ENCODE measurements around the gene AMOTL1. TPM values are rescaled to one million over a fixed set of nuclear protein-coding genes. Genes with fewer than 3 reads are reported as not detected.
"Not testable (repeated sequence)": the region's sequence is repeated elsewhere in the genome, so short reads cannot be mapped to it uniquely, and the experiment has no call there.

Gene AMOTL1
- total and polyA plus RNA-seq, 2 donors: 48.2 to 79.3 TPM

DNA sequence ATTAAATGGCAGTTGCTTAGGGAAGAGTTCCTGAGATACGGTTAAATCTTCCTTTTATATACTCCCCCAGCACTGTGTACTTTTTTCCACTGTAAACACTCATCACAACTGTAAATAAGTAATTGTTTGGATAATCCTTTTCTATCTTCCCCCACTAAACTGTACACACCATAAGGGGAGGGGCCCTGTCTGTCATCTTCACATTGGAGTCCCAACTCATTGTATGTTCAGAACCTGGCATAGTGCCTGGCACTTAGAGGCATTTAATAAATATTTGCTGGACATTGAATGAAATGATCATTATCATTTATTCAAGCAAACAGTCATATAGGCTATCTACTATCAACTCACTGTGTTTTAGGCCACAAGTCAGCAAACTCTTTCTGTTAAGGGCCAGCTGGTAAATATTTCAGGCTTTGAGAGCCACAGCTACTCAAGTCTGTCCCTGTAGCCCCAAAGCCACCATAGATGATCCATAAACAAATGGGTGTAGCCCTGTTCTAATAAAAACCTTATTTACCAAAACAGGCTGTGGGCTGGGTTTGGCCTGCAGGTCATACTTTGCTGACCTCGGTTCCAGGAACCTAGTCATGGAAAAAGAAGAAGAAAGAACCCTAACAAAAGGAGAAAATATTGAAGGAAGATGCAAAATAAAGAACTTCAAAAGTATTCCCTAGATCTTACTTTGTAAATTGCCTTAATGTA is 70.0 kb downstream of the AMOTL1 start:
- WGBS: 70% methylated on average over 2 of the region's 2 CpGs
- Histone ChIP-seq H3K36me3 (ENCODE audit: insufficient read depth) (peaks cover 3% of the 10 kb centered on the region), H3K4me1 (ENCODE audit: insufficient read depth) (no peaks in the 10 kb centered on the region), H3K27ac (ENCODE audit: low read depth) (no peak overlapping the region), H3K4me3 (ENCODE audit: low read depth, low read length) (no peak overlapping the region)
- no peak for DNase-seq (ENCODE audit: extremely low spot score)

DNA sequence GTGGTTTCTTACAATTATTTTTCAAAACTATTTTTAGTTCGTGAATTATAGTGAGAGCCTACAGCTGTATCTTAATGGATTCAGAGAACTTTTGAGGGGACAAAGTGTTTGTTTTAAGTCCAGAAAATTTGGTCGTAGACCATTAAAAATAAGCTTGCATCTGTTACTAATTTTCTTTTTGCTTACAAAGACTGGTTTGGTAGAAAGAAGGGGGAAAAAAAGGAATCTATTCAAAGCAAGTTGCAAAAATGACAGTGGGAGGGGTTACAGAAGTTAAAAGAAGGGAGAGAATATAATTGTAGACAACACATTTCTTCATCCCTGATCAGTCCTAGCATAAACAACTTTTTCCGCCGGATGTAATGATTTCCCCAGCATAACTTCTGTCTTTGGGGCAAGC is 72.1 kb downstream of the AMOTL1 start:
- 47% methylated on average over 4 of the region's 4 CpGs for WGBS
- Histone ChIP-seq H3K27ac (ENCODE audit: low read depth) (no peak overlapping the region), H3K4me1 (ENCODE audit: insufficient read depth) (no peaks in the 10 kb centered on the region), H3K36me3 (ENCODE audit: insufficient read depth) (peaks cover 3% of the 10 kb centered on the region), H3K4me3 (ENCODE audit: low read depth, low read length) (no peak overlapping the region)
- no peak for DNase-seq (ENCODE audit: extremely low spot score)

DNA sequence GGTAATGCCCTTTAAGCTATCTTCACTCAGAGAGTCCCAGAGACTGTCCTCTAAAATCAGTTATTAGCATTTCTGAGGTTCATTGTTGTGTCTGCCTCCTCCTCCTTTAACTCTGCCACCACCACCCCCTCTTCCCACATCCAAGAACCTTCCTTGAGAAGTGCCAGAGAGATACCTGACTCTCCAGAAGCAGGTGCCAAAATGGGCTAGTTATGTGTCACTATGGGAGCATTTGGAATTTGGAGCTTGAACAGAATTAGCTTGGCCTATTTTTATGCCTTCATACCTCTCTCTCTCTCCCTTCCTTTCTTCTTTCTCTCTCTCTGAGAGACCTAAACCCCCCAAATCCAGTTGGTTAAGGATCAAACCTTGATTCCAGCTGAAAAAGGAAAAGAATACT is 75.9 kb downstream of the AMOTL1 start:
- H3K27ac ChIP-seq (ENCODE audit: low read depth): no peak overlapping the region
- H3K4me1 ChIP-seq (ENCODE audit: insufficient read depth): no peaks in the 10 kb centered on the region

DNA sequence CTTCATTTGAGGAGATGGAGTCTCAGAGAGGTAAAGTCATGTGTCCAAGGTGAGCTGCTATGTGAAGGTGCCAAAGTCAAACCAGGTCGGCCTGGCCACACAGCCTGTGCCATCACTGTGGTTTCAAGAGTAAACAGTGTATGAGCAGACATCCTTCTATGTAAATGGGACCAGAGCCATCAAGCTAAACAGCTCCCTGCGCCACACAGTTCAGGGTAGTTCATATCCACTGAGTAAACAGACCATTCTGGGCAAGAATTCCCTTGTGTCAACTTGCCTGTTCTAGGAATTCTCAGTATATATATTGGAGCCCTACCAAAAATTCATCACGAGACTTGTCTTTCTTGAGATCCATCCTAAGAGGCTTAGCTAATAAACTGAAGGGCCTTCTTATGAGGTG is 77.5 kb downstream of the AMOTL1 start:
- DNase-seq (ENCODE audit: extremely low spot score): no peak
- 32% methylated on average over 3 of the region's 3 CpGs for WGBS
- no peak overlapping the region for H3K4me3 ChIP-seq (ENCODE audit: low read depth, low read length)
- H3K4me1 ChIP-seq (ENCODE audit: insufficient read depth): no peaks in the 10 kb centered on the region
- peaks cover 2% of the 10 kb centered on the region for H3K36me3 ChIP-seq (ENCODE audit: insufficient read depth)
- H3K27ac ChIP-seq (ENCODE audit: low read depth): no peak overlapping the region

More for the DNA sequence above, 75.9 kb downstream of the AMOTL1 start:
- H3K36me3 ChIP-seq (ENCODE audit: insufficient read depth): no peaks in the 10 kb centered on the region
- H3K4me3 ChIP-seq (ENCODE audit: low read depth, low read length): no peak overlapping the region
- no peak for DNase-seq (ENCODE audit: extremely low spot score)

DNA sequence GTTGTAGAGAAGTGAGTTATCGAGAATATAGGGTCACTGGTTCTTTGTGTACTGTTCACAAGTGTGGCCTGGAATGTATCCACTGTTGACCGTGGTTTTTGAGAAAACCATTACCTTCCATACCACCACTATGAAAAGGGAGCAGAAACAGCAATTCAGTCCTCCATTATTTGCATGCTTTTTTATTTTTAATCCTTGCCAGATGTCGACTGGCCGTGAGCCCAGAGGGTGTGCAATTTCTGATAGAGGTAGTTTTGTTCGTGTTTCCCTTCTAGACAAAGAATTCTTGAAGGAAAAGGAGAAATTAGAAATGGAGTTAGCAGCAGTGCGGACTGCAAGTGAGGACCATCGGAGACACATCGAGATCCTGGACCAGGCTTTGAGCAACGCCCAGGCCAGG is 81.7 kb downstream of the AMOTL1 start:
- Histone ChIP-seq H3K4me3 (ENCODE audit: low read depth, low read length) (no peak overlapping the region), H3K36me3 (ENCODE audit: insufficient read depth) (peaks cover 3% of the 10 kb centered on the region), H3K27ac (ENCODE audit: low read depth) (no peak overlapping the region), H3K4me1 (ENCODE audit: insufficient read depth) (no peaks in the 10 kb centered on the region)
- no peak for DNase-seq (ENCODE audit: extremely low spot score)
- WGBS: 64% methylated on average over 9 of the region's 9 CpGs

DNA sequence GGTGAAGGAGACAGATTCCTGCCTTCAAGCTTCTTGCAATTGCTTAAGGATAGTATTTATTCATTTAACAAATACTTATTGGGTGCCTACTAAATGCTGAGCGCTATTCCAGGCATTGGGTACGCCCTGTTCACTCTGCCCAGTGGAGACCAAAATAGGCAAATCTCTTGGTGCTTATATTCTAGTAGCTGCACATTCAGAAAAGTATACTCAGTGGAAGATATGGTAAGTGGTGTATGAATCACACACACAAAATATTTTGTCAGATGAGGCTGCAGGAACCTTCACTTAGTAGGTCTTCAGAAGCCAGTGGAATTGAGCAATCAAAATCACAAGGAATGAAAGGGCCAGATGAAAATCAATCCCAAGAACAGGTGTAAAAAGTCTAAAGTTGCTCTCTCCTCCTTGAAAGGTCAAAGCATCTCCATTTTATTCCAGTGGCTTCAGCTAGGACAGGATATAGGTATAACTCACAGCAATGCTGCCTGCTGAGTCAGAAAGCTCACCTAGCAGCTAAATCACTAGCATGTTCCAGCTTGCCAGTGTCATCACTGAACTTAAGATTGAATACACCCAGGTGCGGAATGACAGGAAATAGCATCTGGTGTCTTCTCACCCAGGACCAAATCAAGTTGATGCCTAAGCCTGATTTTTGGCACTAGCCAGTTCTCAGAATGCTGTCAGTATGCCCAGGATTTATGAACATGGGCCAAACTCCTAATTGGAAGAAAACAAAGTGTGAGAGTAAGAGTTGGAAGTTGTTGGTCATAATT is 83.9 kb downstream of the AMOTL1 start:
- 96% methylated on average over 3 of the region's 3 CpGs for WGBS
- Histone ChIP-seq H3K4me1 (ENCODE audit: insufficient read depth) (no peaks in the 10 kb centered on the region), H3K36me3 (ENCODE audit: insufficient read depth) (peaks cover 5% of the 10 kb centered on the region), H3K27ac (ENCODE audit: low read depth) (no peak overlapping the region), H3K4me3 (ENCODE audit: low read depth, low read length) (no peak overlapping the region)
- no peak for DNase-seq (ENCODE audit: extremely low spot score)

DNA sequence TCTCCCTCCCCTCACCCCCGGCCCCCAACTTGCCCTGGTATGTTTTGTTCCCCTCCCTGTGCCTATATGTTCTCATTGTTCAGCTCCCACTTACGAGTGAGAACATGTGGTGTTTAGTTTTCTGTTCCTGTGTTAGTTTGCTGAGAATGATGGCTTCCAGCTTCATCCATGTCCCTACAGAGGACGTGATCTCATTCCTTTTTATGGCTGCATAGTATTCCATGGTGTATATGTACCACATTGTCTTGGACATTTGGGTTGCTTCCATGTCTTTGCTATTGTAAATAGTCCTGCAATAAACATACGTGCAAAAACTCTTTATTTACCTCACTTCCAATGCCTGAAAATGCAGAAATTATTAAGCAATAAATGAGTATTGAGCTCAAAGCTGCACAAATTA is 85.1 kb downstream of the AMOTL1 start:
- WGBS: 97% methylated on average over 4 of the region's 4 CpGs
- not testable (repeated sequence) for H3K27ac ChIP-seq (ENCODE audit: low read depth); DNase-seq (ENCODE audit: extremely low spot score); H3K36me3 ChIP-seq (ENCODE audit: insufficient read depth); H3K4me1 ChIP-seq (ENCODE audit: insufficient read depth); H3K4me3 ChIP-seq (ENCODE audit: low read depth, low read length)

DNA sequence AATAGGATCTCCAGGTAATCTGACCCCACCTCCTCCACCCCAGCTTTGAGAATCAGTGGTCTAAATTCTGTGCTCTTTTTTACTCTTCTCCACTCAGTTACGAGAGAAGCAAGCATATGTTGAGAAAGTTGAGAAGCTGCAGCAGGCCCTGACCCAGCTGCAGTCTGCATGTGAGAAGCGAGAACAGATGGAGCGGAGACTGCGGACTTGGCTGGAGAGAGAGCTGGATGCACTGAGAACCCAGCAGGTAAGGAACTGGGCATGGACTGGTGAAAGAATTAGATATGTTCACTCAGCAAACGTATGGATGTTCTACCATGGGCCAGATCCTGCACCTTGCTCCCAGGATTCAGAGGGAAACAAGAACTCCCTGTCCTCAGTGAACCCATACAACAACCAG is 85.7 kb downstream of the AMOTL1 start:
- no peak for DNase-seq (ENCODE audit: extremely low spot score)
- 95% methylated on average over 5 of the region's 5 CpGs for WGBS
- Histone ChIP-seq H3K4me1 (ENCODE audit: insufficient read depth) (no peaks in the 10 kb centered on the region), H3K4me3 (ENCODE audit: low read depth, low read length) (no peak overlapping the region), H3K36me3 (ENCODE audit: insufficient read depth) (peaks cover 5% of the 10 kb centered on the region), H3K27ac (ENCODE audit: low read depth) (no peak overlapping the region)

DNA sequence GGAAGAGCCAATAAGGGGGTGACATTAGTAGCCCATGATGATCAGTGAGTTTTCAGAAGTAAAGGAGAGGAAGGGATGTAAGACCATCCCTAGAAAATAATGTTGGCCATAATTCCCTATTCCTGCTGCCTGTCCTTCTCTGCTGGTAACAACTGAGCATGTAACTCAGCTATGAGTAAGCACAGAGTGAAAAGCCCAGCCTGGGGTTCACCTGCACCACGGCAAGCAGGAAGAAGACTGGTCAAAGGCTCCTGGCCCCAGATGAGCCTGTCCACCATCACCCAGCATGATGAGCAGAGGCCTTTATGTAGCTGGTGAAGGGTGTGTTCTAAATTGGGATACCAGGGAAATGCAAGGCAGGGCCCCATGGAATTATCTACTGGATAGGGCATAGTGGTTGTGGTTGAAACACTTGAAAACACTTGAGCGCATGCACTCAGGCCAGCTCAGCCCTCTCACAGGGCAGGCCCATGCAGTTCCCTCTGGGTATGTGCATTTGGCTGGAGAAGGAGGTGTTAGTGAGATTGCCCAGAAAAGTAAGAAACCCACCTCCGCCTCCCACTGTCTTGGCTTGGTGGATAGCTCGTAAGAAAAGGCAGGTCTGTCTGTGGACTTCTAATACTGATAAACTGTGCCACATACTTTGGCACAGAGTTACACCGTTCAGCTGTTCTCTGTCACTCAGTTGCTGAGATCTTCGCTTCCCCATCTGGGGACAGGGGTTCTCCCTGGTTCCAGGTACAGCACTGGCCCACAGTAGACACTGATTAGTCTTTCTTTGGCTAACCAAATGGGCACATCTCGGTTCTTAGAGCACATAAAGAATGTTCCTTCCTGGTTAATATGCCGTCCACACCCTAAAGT is 86.8 kb downstream of the AMOTL1 start:
- H3K36me3 ChIP-seq (ENCODE audit: insufficient read depth): peaks cover 5% of the 10 kb centered on the region
- DNase-seq (ENCODE audit: extremely low spot score): no peak
- 93% methylated on average over 8 of the region's 8 CpGs for WGBS
- H3K27ac ChIP-seq (ENCODE audit: low read depth): no peak overlapping the region
- no peak overlapping the region for H3K4me3 ChIP-seq (ENCODE audit: low read depth, low read length)
- H3K4me1 ChIP-seq (ENCODE audit: insufficient read depth): no peaks in the 10 kb centered on the region

DNA sequence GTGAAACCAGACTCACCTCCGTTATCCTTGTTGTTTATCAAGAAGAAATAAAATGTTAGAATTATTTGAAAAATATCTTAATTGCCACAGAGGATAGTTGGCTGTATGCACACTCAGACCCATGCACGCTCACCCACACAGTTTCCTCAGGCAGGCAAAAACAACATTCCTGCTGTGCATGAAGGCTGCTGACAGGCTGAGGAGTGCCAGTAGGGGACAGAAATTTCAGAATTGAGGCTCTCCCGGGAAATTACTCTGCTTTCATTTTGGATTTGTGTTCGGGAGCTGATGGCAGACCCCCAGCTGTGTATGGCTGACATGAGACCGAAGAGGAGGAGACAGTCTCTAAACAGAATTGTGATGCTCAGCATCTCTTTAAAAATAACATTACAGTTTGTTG is 87.5 kb downstream of the AMOTL1 start:
- Histone ChIP-seq H3K4me1 (ENCODE audit: insufficient read depth) (no peaks in the 10 kb centered on the region), H3K27ac (ENCODE audit: low read depth) (no peak overlapping the region), H3K4me3 (ENCODE audit: low read depth, low read length) (no peak overlapping the region), H3K36me3 (ENCODE audit: insufficient read depth) (peaks cover 3% of the 10 kb centered on the region)
- DNase-seq (ENCODE audit: extremely low spot score): no peak
- WGBS: 82% methylated on average over 5 of the region's 5 CpGs

DNA sequence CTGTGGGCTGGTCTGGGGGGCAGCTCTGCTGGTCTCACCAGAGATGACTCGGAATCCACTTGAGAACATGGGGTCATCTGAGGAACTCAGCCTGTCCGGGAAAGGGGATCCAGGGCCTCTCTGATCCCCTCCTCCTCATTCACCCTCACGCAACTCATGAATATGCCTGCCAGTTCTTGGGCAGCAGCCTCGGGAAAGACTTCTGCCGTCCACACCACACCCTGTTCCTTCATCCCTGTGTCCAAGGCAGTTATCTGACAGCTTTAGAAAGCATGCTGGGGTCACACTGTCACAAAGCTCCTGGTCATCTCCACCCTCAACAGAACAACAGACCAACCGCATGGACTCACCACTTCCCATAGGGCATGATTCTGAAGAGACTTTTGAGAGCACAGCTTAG is 88.3 kb downstream of the AMOTL1 start:
- Histone ChIP-seq H3K4me3 (ENCODE audit: low read depth, low read length) (no peak overlapping the region), H3K27ac (ENCODE audit: low read depth) (no peak overlapping the region), H3K4me1 (ENCODE audit: insufficient read depth) (no peaks in the 10 kb centered on the region), H3K36me3 (ENCODE audit: insufficient read depth) (peaks cover 3% of the 10 kb centered on the region)
- WGBS: 71% methylated on average over 6 of the region's 6 CpGs
- DNase-seq (ENCODE audit: extremely low spot score): no peak

DNA sequence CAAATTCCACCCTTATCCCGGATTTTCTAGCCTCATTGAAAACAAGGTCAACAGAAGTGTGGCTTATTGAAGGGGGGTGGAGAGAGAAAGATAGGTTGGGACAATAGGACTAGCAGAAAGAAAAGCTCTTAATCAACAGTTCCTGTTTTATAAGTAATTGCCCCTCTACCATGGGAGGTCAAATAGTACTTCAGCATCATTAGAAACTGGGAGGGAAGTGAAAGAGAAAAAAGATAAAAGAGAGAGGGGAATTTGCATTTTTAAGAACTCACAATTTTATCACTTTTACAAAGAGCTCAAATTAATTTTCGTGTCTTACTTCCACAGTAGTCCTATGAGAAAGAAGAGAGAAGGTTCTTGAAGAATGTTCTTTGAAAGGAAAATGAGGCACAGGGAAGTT is 89.2 kb downstream of the AMOTL1 start:
- Histone ChIP-seq H3K4me1 (ENCODE audit: insufficient read depth) (no peaks in the 10 kb centered on the region), H3K4me3 (ENCODE audit: low read depth, low read length) (no peak overlapping the region), H3K36me3 (ENCODE audit: insufficient read depth) (peaks cover 3% of the 10 kb centered on the region), H3K27ac (ENCODE audit: low read depth) (no peak overlapping the region)
- no peak for DNase-seq (ENCODE audit: extremely low spot score)
- 88% methylated on average over 2 of the region's 2 CpGs for WGBS

DNA sequence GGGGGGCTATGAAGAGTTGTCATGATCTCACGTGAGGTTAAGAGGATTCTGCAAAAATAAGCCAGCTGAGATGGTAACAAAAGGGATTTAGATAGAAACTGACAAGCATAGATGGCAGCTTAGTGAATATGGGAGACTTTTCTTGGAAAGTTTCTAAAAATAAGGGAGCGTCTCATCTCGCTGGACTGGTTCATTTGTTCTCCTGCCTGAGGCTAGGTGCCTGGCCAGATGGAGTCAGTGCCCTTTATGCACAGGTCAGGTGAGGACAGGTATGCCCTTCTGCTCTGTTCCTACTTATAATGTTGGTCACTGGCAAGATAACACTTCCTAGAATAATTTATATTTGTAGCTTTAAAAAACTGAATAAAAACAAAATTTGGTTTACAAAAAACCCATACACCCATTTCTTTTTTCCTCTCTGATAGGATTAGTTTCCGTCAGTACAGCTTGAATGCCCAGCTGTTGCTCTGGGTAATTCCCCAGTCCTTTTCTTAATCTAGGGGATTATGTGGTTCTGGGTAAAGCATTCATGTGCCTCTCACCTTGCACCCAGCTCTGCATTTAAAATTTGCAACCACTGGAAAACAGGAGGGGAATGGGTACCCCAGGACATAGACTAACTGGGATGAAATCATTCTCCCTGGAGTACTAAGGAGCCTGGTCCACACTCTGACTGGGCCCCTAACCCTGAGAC is 90.0 kb downstream of the AMOTL1 start:
- 87% methylated on average over 4 of the region's 4 CpGs for whole genome bisulfite sequencing
- H3K36me3 ChIP-seq (ENCODE audit: insufficient read depth): peaks cover 3% of the 10 kb centered on the region
- no peak for DNase-seq (ENCODE audit: extremely low spot score)

More for the DNA sequence above, 90.0 kb downstream of the AMOTL1 start:
- Histone ChIP-seq H3K27ac (ENCODE audit: low read depth) (no peak overlapping the region), H3K4me1 (ENCODE audit: insufficient read depth) (no peaks in the 10 kb centered on the region), H3K4me3 (ENCODE audit: low read depth, low read length) (no peak overlapping the region)
